Brain microvascular endothelial cell (primary cell): ENCODE measurements around the gene KRTAP2-4.
"Not testable (repeated sequence)": the region's sequence is repeated elsewhere in the genome, so short reads cannot be mapped to it uniquely, and the experiment has no call there.

Source experiments
- DNase-seq: peaks from one replicate; pipeline ENCODE4 v3.0.0-alpha.2; 2020
- H3K27ac ChIP-seq: fragments of 250-450 bp; sonication (Bioruptor Pico); 2 replicates; pipeline ENCODE4 v1.5.1; 2020; ENCODE audit warnings: mild to moderate bottlenecking, moderate library complexity
- H3K27me3 ChIP-seq: fragments of 250-450 bp; sonication (Bioruptor Pico); replicated peaks from 2 replicates; pipeline ENCODE4 v1.5.1; 2020; ENCODE audit warnings: mild to moderate bottlenecking
- H3K36me3 ChIP-seq: fragments of 250-450 bp; sonication (Bioruptor Pico); replicated peaks from 2 replicates; pipeline ENCODE4 v1.5.1; 2020; ENCODE audit warnings: mild to moderate bottlenecking
- H3K4me3 ChIP-seq: 2 replicates; pipeline ENCODE4 v1.5.1; 2011; ENCODE audit warnings: low read depth, mild to moderate bottlenecking, control low read depth, low read length, moderate library complexity
- CTCF ChIP-seq: IDR thresholded peaks from 2 replicates; pipeline ENCODE4 v1.5.1; 2011; ENCODE audit warnings: low read depth, mild to moderate bottlenecking, moderate library complexity, low read length, control low read depth, inconsistent platforms; ENCODE audit errors: missing control alignments
- in situ Hi-C: cut with HindIII; loops from 2 replicates; pipeline ENCODE4 v1.10.0; 2017; ENCODE audit warnings: low sequenced_read_pairs, low pct_ligation_motif_present

Gene KRTAP2-4

GRCh38 chr17:41048441-41048840 lies 17.2 kb downstream of the KRTAP2-4 start:
- peak overlapping the region; percentile 78 for H3K27ac ChIP-seq
- peak; percentile 45 for DNase-seq
- no peak overlapping the region for H3K4me3 ChIP-seq
- in situ Hi-C loops: no loop called here
- H3K36me3 ChIP-seq: no peaks in the 10 kb centered on the region
- TF ChIP-seq CTCF: no peak
- no peaks in the 10 kb centered on the region for H3K27me3 ChIP-seq

- peak within 1 kb of the TSS; percentile 78 for H3K27ac ChIP-seq
- H3K36me3 ChIP-seq, H3K27me3 ChIP-seq, in situ Hi-C loops, DNase-seq, H3K4me3 ChIP-seq: not testable (repeated sequence)
Measured at GRCh38 chr17:41046735-41047465, 18.8 kb downstream of the KRTAP2-4 start, which contains the start of gene KRTAP2-1. TSS of gene KRTAP2-1 (minus strand) at chr17:41047316. CDS start at chr17:41047267, 49 bp downstream.

- in situ Hi-C loops: no loop called here
- Histone ChIP-seq H3K4me3 (no peak overlapping the region), H3K27me3 (no peaks in the 10 kb centered on the region), H3K27ac (no peak overlapping the region), H3K36me3 (no peaks in the 10 kb centered on the region)
- TF ChIP-seq CTCF: no peak
- no peak for DNase-seq
Measured at GRCh38 chr17:41042953-41043352, 22.7 kb downstream of the KRTAP2-4 start.

- in situ Hi-C loops, H3K27me3 ChIP-seq, H3K27ac ChIP-seq, H3K4me3 ChIP-seq, DNase-seq, H3K36me3 ChIP-seq: not testable (repeated sequence)
Measured at GRCh38 chr17:41040783-41041571, 24.7 kb downstream of the KRTAP2-4 start, which contains the start of gene KRTAP1-1. TSS of gene KRTAP1-1 (minus strand) at chr17:41041450. CDS start at chr17:41041397, 53 bp downstream.

- H3K36me3 ChIP-seq: no peaks in the 10 kb centered on the region
- H3K27me3 ChIP-seq: no peaks in the 10 kb centered on the region
- in situ Hi-C loops: no loop called here
- H3K4me3 ChIP-seq: no peak overlapping the region
- no peak for TF ChIP-seq CTCF
- DNase-seq: no peak
- H3K27ac ChIP-seq: no peak overlapping the region
Measured at GRCh38 chr17:41037853-41038350, 27.8 kb downstream of the KRTAP2-4 start.

GRCh38 chr17:41034346-41034935 lies 31.2 kb downstream of the KRTAP2-4 start, which contains the start of gene KRTAP1-3:
TSS of gene KRTAP1-3 (minus strand) at chr17:41034874. CDS start at chr17:41034821, 53 bp downstream.
- H3K4me3 ChIP-seq, H3K27me3 ChIP-seq, H3K36me3 ChIP-seq, in situ Hi-C loops, DNase-seq, H3K27ac ChIP-seq: not testable (repeated sequence)
